ENCODE results near the gene ZDHHC4. TPM values are rescaled to one million over a fixed set of nuclear protein-coding genes. Genes with fewer than 3 reads are reported as not detected.

ZDHHC4 gene
- total and polyA plus RNA-seq, 2 experiments from 2014 or later = 55.4 to 72.6 TPM

DNA sequence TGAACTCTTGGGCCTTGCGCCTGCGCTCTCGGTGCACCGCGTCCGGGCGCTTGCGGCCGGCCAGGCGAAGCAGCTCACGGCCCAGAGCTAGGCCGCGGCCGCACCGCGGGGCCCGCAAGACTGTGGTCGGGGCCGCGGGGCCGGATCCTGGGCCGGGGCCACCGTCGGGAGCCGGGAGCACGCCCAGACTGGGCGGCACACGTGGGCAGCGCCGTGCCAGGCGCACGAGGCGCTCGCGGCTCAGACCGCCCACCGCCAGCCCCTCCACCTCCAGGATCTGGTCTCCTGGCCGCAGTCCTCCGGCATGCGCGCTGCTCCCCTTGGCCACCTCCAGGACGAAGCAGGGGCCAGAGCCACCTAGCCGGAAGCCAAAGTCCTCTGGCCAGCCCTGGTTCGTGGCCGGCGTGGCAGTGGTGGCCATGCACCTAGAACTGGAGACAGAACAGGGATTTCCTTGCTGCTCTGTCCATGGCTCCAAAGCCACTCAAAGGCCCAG lies 26.2 kb upstream of the ZDHHC4 start, which contains the start of gene GRID2IP:
Gene GRID2IP, minus strand, starts transcription at position 446 of the 496 bp plus-strand sequence. Its CDS starts 25 bp downstream, at position 421.
- in situ Hi-C loops (cut with MboI) = no loop called here
- no peaks in the 10 kb centered on the region for H3K9me2 ChIP-seq (ENCODE audit: insufficient read depth)
- 48 to 61% methylated on average over 24 to 43 of the region's 46 CpGs for WGBS, 2 experiments (ENCODE audit: low coverage in 1 of 2, low lambda C conversion rate in 2 of 2, missing lambda C conversion rate in 2 of 2)
- no peak within 1 kb of the TSS for H3K4me3 ChIP-seq
- no peaks in the 10 kb centered on the region for H3K27me3 ChIP-seq (replicated peaks; ENCODE audit: insufficient read depth)
- H3K9ac ChIP-seq = no peak within 1 kb of the TSS
- H3K9me3 ChIP-seq (ENCODE audit: low read depth) = no peaks in the 10 kb centered on the region
- H3K27ac ChIP-seq = no peak within 1 kb of the TSS
- H3F3A ChIP-seq (ENCODE audit: insufficient read depth) = no peaks in the 10 kb centered on the region
- TF ChIP-seq EZH2phosphoT487 (IDR thresholded peaks at IDR 0.05; ENCODE audit: insufficient read depth, low read depth) (no peak), EZH2 (IDR thresholded peaks at IDR 0.05; ENCODE audit: insufficient read depth, poor library complexity, severe bottlenecking) (no peak)
- no peak for DNase-seq
- no peaks in the 10 kb centered on the region for H3K4me1 ChIP-seq (ENCODE audit: insufficient read depth)
- no peaks in the 10 kb centered on the region for H3K79me2 ChIP-seq (ENCODE audit: insufficient read depth)
- H2AFZ ChIP-seq = no peak within 1 kb of the TSS
- no peaks in the 10 kb centered on the region for H3K36me3 ChIP-seq (ENCODE audit: low read depth)
- no peaks in the 10 kb centered on the region for H4K20me1 ChIP-seq (ENCODE audit: insufficient read depth)
- no peak within 1 kb of the TSS for H3K4me2 ChIP-seq (ENCODE audit: unreplicated experiment)

DNA sequence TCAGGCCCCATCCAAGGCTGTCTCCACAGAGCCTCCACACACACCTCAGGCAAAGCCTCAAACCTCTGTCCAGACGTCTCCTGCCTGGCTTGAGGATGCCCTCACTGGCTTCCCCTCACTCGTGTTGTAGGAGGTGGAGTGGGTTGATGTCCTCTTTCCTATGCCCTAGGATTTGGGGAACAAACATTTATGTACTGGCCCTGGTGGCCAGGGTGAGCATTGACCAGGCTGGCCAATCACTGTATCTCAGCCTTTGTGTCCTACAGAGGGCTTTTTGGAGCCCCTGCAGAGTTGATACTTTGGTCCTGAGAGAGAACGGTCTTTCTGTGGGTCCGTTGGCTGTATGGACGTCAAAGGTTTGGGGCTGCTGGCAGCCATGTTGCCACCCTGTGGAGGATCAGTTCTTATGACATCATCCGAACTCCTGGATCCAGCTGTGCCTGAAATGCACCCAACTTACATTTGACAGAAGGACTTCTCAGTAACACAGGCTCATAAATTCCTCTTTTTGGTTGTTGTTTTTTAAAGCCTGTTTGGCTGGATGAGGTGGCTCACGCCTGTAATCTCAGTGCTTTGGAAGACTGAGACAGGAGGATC lies 23.7 kb upstream of the ZDHHC4 start:
- in situ Hi-C loops (cut with MboI) = no loop called here
- Histone ChIP-seq H2AFZ (no peak overlapping the region), H3K27ac (no peak overlapping the region), H3K9ac (no peak overlapping the region), H3K79me2 (ENCODE audit: insufficient read depth) (no peaks in the 10 kb centered on the region), H3K9me2 (ENCODE audit: insufficient read depth) (no peaks in the 10 kb centered on the region), H3K27me3 (replicated peaks; ENCODE audit: insufficient read depth) (no peaks in the 10 kb centered on the region), H3K4me1 (ENCODE audit: insufficient read depth) (no peaks in the 10 kb centered on the region), H3F3A (ENCODE audit: insufficient read depth) (no peaks in the 10 kb centered on the region), H3K9me3 (ENCODE audit: low read depth) (no peaks in the 10 kb centered on the region), H3K4me3 (no peak overlapping the region), H3K4me2 (ENCODE audit: unreplicated experiment) (no peak overlapping the region), H3K36me3 (ENCODE audit: low read depth) (no peaks in the 10 kb centered on the region), H4K20me1 (ENCODE audit: insufficient read depth) (no peaks in the 10 kb centered on the region)
- 53 to 57% methylated on average over 7 of the region's 7 CpGs for WGBS, 2 experiments (ENCODE audit: low coverage in 1 of 2, low lambda C conversion rate in 2 of 2, missing lambda C conversion rate in 2 of 2)
- DNase-seq = no peak
- no peak for TF ChIP-seq EZH2phosphoT487 (IDR thresholded peaks at IDR 0.05; ENCODE audit: insufficient read depth, low read depth)
- no peak for TF ChIP-seq EZH2 (IDR thresholded peaks at IDR 0.05; ENCODE audit: insufficient read depth, poor library complexity, severe bottlenecking)

DNA sequence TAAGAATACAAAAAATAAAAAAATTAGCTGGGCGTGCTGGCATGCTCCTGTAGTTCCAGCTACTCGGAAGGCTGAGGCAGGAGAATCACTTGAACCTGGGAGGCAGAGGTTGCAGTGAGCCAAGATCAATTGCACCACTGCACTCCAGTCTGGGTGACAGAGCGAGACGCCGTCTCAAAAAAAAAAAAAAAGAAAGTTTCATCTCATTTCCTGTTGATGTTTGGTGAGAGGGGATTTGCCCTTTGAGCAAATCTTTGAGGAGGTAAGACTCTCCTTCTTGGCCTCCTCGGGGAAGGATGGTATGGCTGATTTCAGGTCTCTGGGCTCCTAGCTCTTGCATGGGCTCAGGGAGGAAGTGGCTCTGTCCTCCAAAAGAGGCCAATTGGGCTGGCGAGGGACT lies 22.4 kb upstream of the ZDHHC4 start:
- H3K4me1 ChIP-seq (ENCODE audit: insufficient read depth) = no peaks in the 10 kb centered on the region
- H3K36me3 ChIP-seq (ENCODE audit: low read depth) = no peaks in the 10 kb centered on the region
- H3K4me2 ChIP-seq (ENCODE audit: unreplicated experiment) = no peak overlapping the region
- H3K79me2 ChIP-seq (ENCODE audit: insufficient read depth) = no peaks in the 10 kb centered on the region
- no peak for TF ChIP-seq EZH2phosphoT487 (IDR thresholded peaks at IDR 0.05; ENCODE audit: insufficient read depth, low read depth)
- no peak for TF ChIP-seq EZH2 (IDR thresholded peaks at IDR 0.05; ENCODE audit: insufficient read depth, poor library complexity, severe bottlenecking)
- no peak for DNase-seq
- in situ Hi-C loops (cut with MboI) = no loop called here
- H3K27ac ChIP-seq = no peak overlapping the region
- H3K27me3 ChIP-seq (replicated peaks; ENCODE audit: insufficient read depth) = no peaks in the 10 kb centered on the region
- no peak overlapping the region for H3K4me3 ChIP-seq
- H3F3A ChIP-seq (ENCODE audit: insufficient read depth) = no peaks in the 10 kb centered on the region
- H3K9me3 ChIP-seq (ENCODE audit: low read depth) = no peaks in the 10 kb centered on the region
- no peak overlapping the region for H2AFZ ChIP-seq
- 55 to 58% methylated on average over 7 of the region's 7 CpGs for WGBS, 2 experiments (ENCODE audit: low coverage in 1 of 2, low lambda C conversion rate in 2 of 2, missing lambda C conversion rate in 2 of 2)
- H3K9me2 ChIP-seq (ENCODE audit: insufficient read depth) = no peaks in the 10 kb centered on the region
- H4K20me1 ChIP-seq (ENCODE audit: insufficient read depth) = no peaks in the 10 kb centered on the region
- no peak overlapping the region for H3K9ac ChIP-seq

DNA sequence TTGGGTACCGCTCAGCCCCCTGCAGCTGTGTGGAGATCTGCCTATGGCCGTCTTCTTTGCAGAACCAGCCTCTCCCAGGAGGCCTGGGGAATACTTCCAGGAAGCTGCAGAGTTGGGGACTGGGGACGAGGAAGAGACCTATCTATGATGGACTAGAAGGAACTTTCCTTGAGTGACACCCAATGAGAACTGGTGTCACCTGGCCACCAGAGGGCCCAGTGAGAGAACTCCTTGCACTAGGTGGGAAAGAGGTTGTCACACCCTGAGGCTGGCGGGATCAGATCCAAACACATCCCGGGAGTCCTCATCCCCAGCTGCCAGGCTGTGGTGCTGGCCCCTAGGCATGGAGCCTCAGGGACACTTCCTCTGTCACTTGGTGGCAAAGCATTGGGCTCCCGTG lies 21.1 kb upstream of the ZDHHC4 start:
- Histone ChIP-seq H3K27me3 (replicated peaks; ENCODE audit: insufficient read depth) (no peaks in the 10 kb centered on the region), H3K9ac (no peak overlapping the region), H2AFZ (no peak overlapping the region), H3K27ac (no peak overlapping the region), H3F3A (ENCODE audit: insufficient read depth) (no peaks in the 10 kb centered on the region), H3K9me2 (ENCODE audit: insufficient read depth) (no peaks in the 10 kb centered on the region), H3K36me3 (ENCODE audit: low read depth) (no peaks in the 10 kb centered on the region), H3K4me1 (ENCODE audit: insufficient read depth) (no peaks in the 10 kb centered on the region), H4K20me1 (ENCODE audit: insufficient read depth) (no peaks in the 10 kb centered on the region), H3K9me3 (ENCODE audit: low read depth) (no peaks in the 10 kb centered on the region), H3K79me2 (ENCODE audit: insufficient read depth) (no peaks in the 10 kb centered on the region), H3K4me2 (ENCODE audit: unreplicated experiment) (no peak overlapping the region), H3K4me3 (no peak overlapping the region)
- in situ Hi-C loops (cut with MboI) = no loop called here
- no peak for DNase-seq
- TF ChIP-seq EZH2phosphoT487 (IDR thresholded peaks at IDR 0.05; ENCODE audit: insufficient read depth, low read depth) (no peak), EZH2 (IDR thresholded peaks at IDR 0.05; ENCODE audit: insufficient read depth, poor library complexity, severe bottlenecking) (no peak)
- 42 to 53% methylated on average over 6 of the region's 6 CpGs for WGBS, 2 experiments (ENCODE audit: low coverage in 1 of 2, low lambda C conversion rate in 2 of 2, missing lambda C conversion rate in 2 of 2)

Data from GM23248 (cell line).